T-helper 17 cell (primary cell): Measurements from ENCODE around the gene RASGRP4. TPM values are rescaled to one million over a fixed set of nuclear protein-coding genes. Genes with fewer than 3 reads are reported as not detected.
A peak's percentile ranks its signal among the peaks of the same experiment; 100 is the strongest.

Source experiments
- ATAC-seq: fragments of 150-1000 bp; cut with Tn5 transposase; 2 replicates; pipeline ENCODE4 v1.10.0; 2021; ENCODE audit warnings: mild to moderate bottlenecking, moderate library complexity
- DNase-seq, 3 donors: peaks; one replicate each; pipeline versions ENCODE4 v3.0.0 to v3.0.0-alpha.2; 2020 to 2021
- H3K9me3 ChIP-seq: one replicate; pipeline ENCODE4 v1.7.0; 2013; ENCODE audit warnings: low read length, mild to moderate bottlenecking; ENCODE audit not compliant: control insufficient read depth, poor library complexity, severe bottlenecking
- H3K27ac Mint-ChIP-seq: one replicate; pipeline ENCODE4 v1.8.0; 2022; ENCODE audit warnings: mild to moderate bottlenecking, moderate library complexity, mixed read lengths
- H3K27me3 Mint-ChIP-seq: one replicate; pipeline ENCODE4 v1.8.0; 2022; ENCODE audit warnings: mixed read lengths
- H3K36me3 Mint-ChIP-seq: one replicate; pipeline ENCODE4 v1.8.0; 2022; ENCODE audit warnings: low read depth, mixed read lengths
- H3K4me1 Mint-ChIP-seq: one replicate; pipeline ENCODE4 v1.8.0; 2022; ENCODE audit warnings: mild to moderate bottlenecking, mixed read lengths
- H3K4me3 Mint-ChIP-seq: one replicate; pipeline ENCODE4 v1.8.0; 2022; ENCODE audit warnings: mild to moderate bottlenecking, moderate library complexity, mixed read lengths
- total RNA-seq, 4 donors: library from RNA in 2 of 4; stranded (reverse) in 2 of 4; gene quantifications; one replicate each; pipeline ENCODE4 v1.2.3 and lab custom pipeline; 2022 to 2026

RASGRP4 gene
- total RNA-seq, 2 donors from 2014 or later, result 1.6 to 2.8 TPM

- peak overlapping the region; percentile 87 for H3K4me3 Mint-ChIP-seq
- no peaks in the 10 kb centered on the region for H3K36me3 Mint-ChIP-seq
- H3K9me3 ChIP-seq, result no peaks in the 10 kb centered on the region
- no peak for ATAC-seq
- peak overlapping the region; percentile 34 for H3K27ac Mint-ChIP-seq
- no peaks in the 10 kb centered on the region for H3K27me3 Mint-ChIP-seq
- H3K4me1 Mint-ChIP-seq, result peaks cover 12% of the 10 kb centered on the region
- DNase-seq, result no peak
Measured at GRCh38 chr19:38360351-38360750, 65.7 kb downstream of the RASGRP4 start.

GRCh38 chr19:38359242-38360021, 66.6 kb downstream of the RASGRP4 start:
- no peaks in the 10 kb centered on the region for H3K36me3 Mint-ChIP-seq

More at GRCh38 chr19:38359242-38360021, 66.6 kb downstream of the RASGRP4 start:
- no peak for DNase-seq
- H3K4me3 Mint-ChIP-seq, result peak overlapping the region; percentile 51
- no peak overlapping the region for H3K27ac Mint-ChIP-seq
- H3K4me1 Mint-ChIP-seq, result peaks cover 12% of the 10 kb centered on the region
- H3K27me3 Mint-ChIP-seq, result peaks cover 2% of the 10 kb centered on the region
- no peak for ATAC-seq
- H3K9me3 ChIP-seq, result no peaks in the 10 kb centered on the region

Other genes starting within 250 kb of the RASGRP4 start
- not detected for gene DPF1, start 202.0 kb downstream of the RASGRP4 start, total RNA-seq
- 1 to 10 TPM in 1 of 2 donors, under 1 TPM in 1; 0.90 to 6.7 TPM for gene PPP1R14A, start 169.8 kb downstream of the RASGRP4 start, total RNA-seq
- gene SPINT2, start 161.6 kb downstream of the RASGRP4 start, total RNA-seq, result 10 to 100 TPM; 32.2 to 49.1 TPM
- 10 to 100 TPM in 1 of 2 donors, under 1 TPM in 1; 0.94 to 11.8 TPM for gene C19orf33, start 122.0 kb downstream of the RASGRP4 start, total RNA-seq
- 10 to 100 TPM; 31.1 to 39.4 TPM for gene YIF1B, start 110.3 kb downstream of the RASGRP4 start, total RNA-seq
- gene KCNK6, start 106.4 kb downstream of the RASGRP4 start, total RNA-seq, result 10 to 100 TPM in 1 of 2 donors, 1 to 10 TPM in 1; 6.5 to 10.8 TPM
- 10 to 100 TPM in 1 of 2 donors, 1 to 10 TPM in 1; 9.1 to 13.3 TPM for gene CATSPERG, start 90.4 kb downstream of the RASGRP4 start, total RNA-seq
- 10 to 100 TPM; 75.9 to 84.7 TPM for gene PSMD8, start 51.6 kb downstream of the RASGRP4 start, total RNA-seq
- not detected for gene GGN, start 38.2 kb downstream of the RASGRP4 start, total RNA-seq
- gene SPRED3, start 37.5 kb downstream of the RASGRP4 start, total RNA-seq, result 1 to 10 TPM; 1.6 to 2.2 TPM
- 10 to 100 TPM; 29.2 to 31.9 TPM for gene FAM98C, start 23.1 kb downstream of the RASGRP4 start, total RNA-seq
- gene RYR1, start 7.5 kb upstream of the RASGRP4 start, total RNA-seq, result 1 to 10 TPM; 1.3 to 3.1 TPM
- gene MAP4K1, start 191.7 kb upstream of the RASGRP4 start, total RNA-seq, result 100 to 1,000 TPM; 298 to 351 TPM
- gene EIF3K, start 193.0 kb upstream of the RASGRP4 start, total RNA-seq, result 100 to 1,000 TPM; 282 to 320 TPM
- gene ACTN4, start 221.4 kb upstream of the RASGRP4 start, total RNA-seq, result 100 to 1,000 TPM; 201 to 205 TPM